ENCODE results near the gene SLC22A1.

The SLC22A1 gene

DNA sequence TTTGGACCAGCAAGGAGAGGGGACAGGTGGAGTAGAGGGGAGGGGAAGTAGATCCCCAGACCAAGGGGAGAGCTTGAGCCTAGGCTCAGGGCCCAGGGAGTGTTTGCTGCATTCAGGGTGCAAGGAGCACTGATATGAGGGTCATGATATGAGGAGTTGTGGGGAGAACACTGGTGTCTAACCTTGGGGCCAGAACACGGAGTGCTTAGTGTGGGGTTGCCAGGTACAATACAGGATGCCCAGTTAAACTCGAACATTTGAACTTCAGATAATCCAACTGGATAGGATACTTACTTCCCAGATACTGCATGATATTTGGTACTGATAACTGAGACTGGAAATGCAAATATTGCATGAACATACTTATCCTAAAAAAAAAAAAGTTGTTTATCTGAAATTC, 2.4 kb downstream of the SLC22A1 start:
- TF ChIP-seq ZNF174 (tag by site-specific recombination; IDR thresholded peaks at IDR 0.05) (no peak), ZNF19 (tag by site-specific recombination; IDR thresholded peaks at IDR 0.05; ENCODE audit: low read depth) (no peak), MYNN (tag by site-specific recombination; IDR thresholded peaks at IDR 0.05; ENCODE audit: borderline replicate concordance) (no peak), ZSCAN18 (tag by site-specific recombination; IDR thresholded peaks at IDR 0.05) (no peak), ZNF768 (tag by site-specific recombination; IDR thresholded peaks at IDR 0.05) (no peak), ZNF302 (tag by site-specific recombination; IDR thresholded peaks at IDR 0.05; ENCODE audit: low read depth) (no peak), ZNF10 (tag by site-specific recombination; IDR thresholded peaks at IDR 0.05) (no peak), ZNF214 (tag by site-specific recombination; IDR thresholded peaks at IDR 0.05; ENCODE audit: borderline replicate concordance) (no peak)
- TF ChIP-seq, protein P1, sequence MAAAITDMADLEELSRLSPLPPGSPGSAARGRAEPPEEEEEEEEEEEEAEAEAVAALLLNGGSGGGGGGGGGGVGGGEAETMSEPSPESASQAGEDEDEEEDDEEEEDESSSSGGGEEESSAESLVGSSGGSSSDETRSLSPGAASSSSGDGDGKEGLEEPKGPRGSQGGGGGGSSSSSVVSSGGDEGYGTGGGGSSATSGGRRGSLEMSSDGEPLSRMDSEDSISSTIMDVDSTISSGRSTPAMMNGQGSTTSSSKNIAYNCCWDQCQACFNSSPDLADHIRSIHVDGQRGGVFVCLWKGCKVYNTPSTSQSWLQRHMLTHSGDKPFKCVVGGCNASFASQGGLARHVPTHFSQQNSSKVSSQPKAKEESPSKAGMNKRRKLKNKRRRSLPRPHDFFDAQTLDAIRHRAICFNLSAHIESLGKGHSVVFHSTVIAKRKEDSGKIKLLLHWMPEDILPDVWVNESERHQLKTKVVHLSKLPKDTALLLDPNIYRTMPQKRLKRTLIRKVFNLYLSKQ (tag by site-specific recombination; IDR thresholded peaks at IDR 0.05; ENCODE audit: borderline replicate concordance) = no peak
- TF ChIP-seq, protein P2, sequence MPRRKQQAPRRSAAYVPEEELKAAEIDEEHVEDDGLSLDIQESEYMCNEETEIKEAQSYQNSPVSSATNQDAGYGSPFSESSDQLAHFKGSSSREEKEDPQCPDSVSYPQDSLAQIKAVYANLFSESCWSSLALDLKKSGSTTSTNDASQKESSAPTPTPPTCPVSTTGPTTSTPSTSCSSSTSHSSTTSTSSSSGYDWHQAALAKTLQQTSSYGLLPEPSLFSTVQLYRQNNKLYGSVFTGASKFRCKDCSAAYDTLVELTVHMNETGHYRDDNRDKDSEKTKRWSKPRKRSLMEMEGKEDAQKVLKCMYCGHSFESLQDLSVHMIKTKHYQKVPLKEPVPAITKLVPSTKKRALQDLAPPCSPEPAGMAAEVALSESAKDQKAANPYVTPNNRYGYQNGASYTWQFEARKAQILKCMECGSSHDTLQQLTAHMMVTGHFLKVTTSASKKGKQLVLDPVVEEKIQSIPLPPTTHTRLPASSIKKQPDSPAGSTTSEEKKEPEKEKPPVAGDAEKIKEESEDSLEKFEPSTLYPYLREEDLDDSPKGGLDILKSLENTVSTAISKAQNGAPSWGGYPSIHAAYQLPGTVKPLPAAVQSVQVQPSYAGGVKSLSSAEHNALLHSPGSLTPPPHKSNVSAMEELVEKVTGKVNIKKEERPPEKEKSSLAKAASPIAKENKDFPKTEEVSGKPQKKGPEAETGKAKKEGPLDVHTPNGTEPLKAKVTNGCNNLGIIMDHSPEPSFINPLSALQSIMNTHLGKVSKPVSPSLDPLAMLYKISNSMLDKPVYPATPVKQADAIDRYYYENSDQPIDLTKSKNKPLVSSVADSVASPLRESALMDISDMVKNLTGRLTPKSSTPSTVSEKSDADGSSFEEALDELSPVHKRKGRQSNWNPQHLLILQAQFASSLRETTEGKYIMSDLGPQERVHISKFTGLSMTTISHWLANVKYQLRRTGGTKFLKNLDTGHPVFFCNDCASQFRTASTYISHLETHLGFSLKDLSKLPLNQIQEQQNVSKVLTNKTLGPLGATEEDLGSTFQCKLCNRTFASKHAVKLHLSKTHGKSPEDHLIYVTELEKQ (tag by site-specific recombination; IDR thresholded peaks at IDR 0.05; ENCODE audit: borderline replicate concordance) = no peak
- Histone ChIP-seq H3K36me3 (ENCODE audit: control insufficient read depth in 2 of 2, insufficient read depth in 1 of 2, low read length in 2 of 2) (no peaks in the 10 kb centered on the region), H3K9me3 (ENCODE audit: control insufficient read depth, insufficient read depth, low read depth, low read length) (no peaks in the 10 kb centered on the region), H3K27ac (ENCODE audit: extremely low read depth, low read depth, low read length) (no peak overlapping the region), H3K4me3 (ENCODE audit: low read depth, low read length) (no peak overlapping the region), H3K4me1 (ENCODE audit: control insufficient read depth, insufficient read depth, low read length) (no peaks in the 10 kb centered on the region)
- CTCF ChIA-PET = interaction anchor here (0.7 to 1.6 kb wide), 2 partner anchors 14 to 275 kb away, joined by 3 to 5 read pairs; no protein-coding TSS in a partner anchor
- POLR2A ChIA-PET = no interaction called here

- CTCF ChIA-PET = interaction anchor here (0.7 kb wide), 1 partner anchor 274 kb away, joined by 3 read pairs; no protein-coding TSS in a partner anchor
- no peak overlapping the region for H3K27ac ChIP-seq (ENCODE audit: extremely low read depth, low read depth, low read length)
- TF ChIP-seq, protein P3, sequence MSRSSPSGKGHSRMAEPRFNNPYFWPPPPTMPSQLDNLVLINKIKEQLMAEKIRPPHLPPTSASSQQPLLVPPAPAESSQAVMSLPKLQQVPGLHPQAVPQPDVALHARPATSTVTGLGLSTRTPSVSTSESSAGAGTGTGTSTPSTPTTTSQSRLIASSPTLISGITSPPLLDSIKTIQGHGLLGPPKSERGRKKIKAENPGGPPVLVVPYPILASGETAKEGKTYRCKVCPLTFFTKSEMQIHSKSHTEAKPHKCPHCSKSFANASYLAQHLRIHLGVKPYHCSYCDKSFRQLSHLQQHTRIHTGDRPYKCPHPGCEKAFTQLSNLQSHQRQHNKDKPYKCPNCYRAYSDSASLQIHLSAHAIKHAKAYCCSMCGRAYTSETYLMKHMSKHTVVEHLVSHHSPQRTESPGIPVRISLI (tag by site-specific recombination; IDR thresholded peaks at IDR 0.05) = no peak
- TF ChIP-seq PRDM4 (tag by site-specific recombination; IDR thresholded peaks at IDR 0.05) (no peak), KLF10 (tag by site-specific recombination; IDR thresholded peaks at IDR 0.05) (no peak), ZNF169 (tag by site-specific recombination; IDR thresholded peaks at IDR 0.05) (no peak), ZNF488 (tag by site-specific recombination; IDR thresholded peaks at IDR 0.05) (no peak), ZFP3 (tag by site-specific recombination; IDR thresholded peaks at IDR 0.05; ENCODE audit: low read depth) (no peak), ZFP41 (tag by site-specific recombination; IDR thresholded peaks at IDR 0.05; ENCODE audit: borderline replicate concordance) (no peak), ZNF843 (tag by site-specific recombination; IDR thresholded peaks at IDR 0.05) (no peak), TRIM28 (IDR thresholded peaks at IDR 0.05; ENCODE audit: borderline replicate concordance, low read length) (no peak), ZNF335 (tag by site-specific recombination; conservative IDR thresholded peaks at IDR 0.05) (no peak), ZNF658 (tag by site-specific recombination; IDR thresholded peaks at IDR 0.05) (no peak), ZNF112 (tag by site-specific recombination; IDR thresholded peaks at IDR 0.05) (no peak), ZNF548 (tag by site-specific recombination; IDR thresholded peaks at IDR 0.05) (no peak)
- TF ChIP-seq, protein P4, sequence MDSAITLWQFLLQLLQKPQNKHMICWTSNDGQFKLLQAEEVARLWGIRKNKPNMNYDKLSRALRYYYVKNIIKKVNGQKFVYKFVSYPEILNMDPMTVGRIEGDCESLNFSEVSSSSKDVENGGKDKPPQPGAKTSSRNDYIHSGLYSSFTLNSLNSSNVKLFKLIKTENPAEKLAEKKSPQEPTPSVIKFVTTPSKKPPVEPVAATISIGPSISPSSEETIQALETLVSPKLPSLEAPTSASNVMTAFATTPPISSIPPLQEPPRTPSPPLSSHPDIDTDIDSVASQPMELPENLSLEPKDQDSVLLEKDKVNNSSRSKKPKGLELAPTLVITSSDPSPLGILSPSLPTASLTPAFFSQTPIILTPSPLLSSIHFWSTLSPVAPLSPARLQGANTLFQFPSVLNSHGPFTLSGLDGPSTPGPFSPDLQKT (IDR thresholded peaks at IDR 0.05; ENCODE audit: borderline replicate concordance, low read depth, low read length) = no peak
Measured at GRCh38 chr6:160124605-160125004, 3.0 kb downstream of the SLC22A1 start.

More at GRCh38 chr6:160124605-160125004, 3.0 kb downstream of the SLC22A1 start:
- H3K36me3 ChIP-seq (ENCODE audit: control insufficient read depth in 2 of 2, insufficient read depth in 1 of 2, low read length in 2 of 2) = no peaks in the 10 kb centered on the region
- no peaks in the 10 kb centered on the region for H3K4me1 ChIP-seq (ENCODE audit: control insufficient read depth, insufficient read depth, low read length)
- H3K4me3 ChIP-seq (ENCODE audit: low read depth, low read length) = no peak overlapping the region
- no peaks in the 10 kb centered on the region for H3K9me3 ChIP-seq (ENCODE audit: control insufficient read depth, insufficient read depth, low read depth, low read length)
- POLR2A ChIA-PET = no interaction called here
